Caco-2 (cell line): ENCODE measurements around the gene LRP1B. TPM values are rescaled to one million over a fixed set of nuclear protein-coding genes. Genes with fewer than 3 reads are reported as not detected.

Experiments
- BruUV-seq: library from RNA; stranded (reverse); fragments of 400-500 nt; replicated peaks from 2 replicates; lab custom pipeline; 2021; lab: Mats Ljungman, UMichigan
- CTCF ChIA-PET: fragments of 300-600 bp; sonication (Branson Sonifier 250); formaldehyde crosslinking; loops from one replicate; lab custom pipeline; 2022; ENCODE audit warnings: antibody characterized with exemption; lab: Charles Lee
- POLR2A ChIA-PET: fragments of 300-600 bp; sonication (Branson Sonifier 250); formaldehyde crosslinking; loops from one replicate; lab custom pipeline; 2022; ENCODE audit warnings: antibody characterized with exemption; lab: Charles Lee
- DNase-seq, 2 experiments: peaks; one replicate each; pipeline versions ENCODE4 v3.0.0 to v3.0.0-alpha.2; 2020 to 2022
- H3K27me3 ChIP-seq: replicated peaks from 2 replicates; pipeline ENCODE4 v1.6.0; 2011; ENCODE audit warnings: low read length; ENCODE audit not compliant: control insufficient read depth, insufficient read depth
- H3K36me3 ChIP-seq: 2 replicates; pipeline ENCODE4 v1.5.1; 2011; ENCODE audit warnings: low read length; ENCODE audit not compliant: control insufficient read depth, insufficient read depth
- H3K4me1 ChIP-seq: fragments of 250-450 bp; sonication (Bioruptor Pico); 2 replicates; pipeline ENCODE4 v1.5.1; 2020; ENCODE audit warnings: mild to moderate bottlenecking
- H3K4me3 ChIP-seq: 2 replicates; pipeline ENCODE4 v1.5.1; 2011; ENCODE audit warnings: low read depth, mild to moderate bottlenecking, control low read depth, low read length
- H3K9me3 ChIP-seq: fragments of 250-450 bp; sonication (Bioruptor Pico); 2 replicates; pipeline ENCODE4 v1.5.1; 2020; ENCODE audit warnings: mild to moderate bottlenecking, moderate library complexity
- H3K27ac Mint-ChIP-seq: one replicate; pipeline ENCODE4 v1.8.0; 2022; ENCODE audit warnings: mixed read lengths; ENCODE audit not compliant: unreplicated experiment
- H3K27me3 Mint-ChIP-seq: one replicate; pipeline ENCODE4 v1.8.0; 2022; ENCODE audit warnings: mixed read lengths; ENCODE audit not compliant: insufficient read depth, unreplicated experiment
- H3K36me3 Mint-ChIP-seq: one replicate; pipeline ENCODE4 v1.8.0; 2022; ENCODE audit warnings: mild to moderate bottlenecking, mixed read lengths; ENCODE audit not compliant: insufficient read depth, unreplicated experiment
- H3K4me1 Mint-ChIP-seq: one replicate; pipeline ENCODE4 v1.8.0; 2022; ENCODE audit warnings: low read depth, mixed read lengths; ENCODE audit not compliant: unreplicated experiment
- H3K4me3 Mint-ChIP-seq: one replicate; pipeline ENCODE4 v1.8.0; 2022; ENCODE audit warnings: mild to moderate bottlenecking, moderate library complexity, mixed read lengths; ENCODE audit not compliant: unreplicated experiment
- H3K9me3 Mint-ChIP-seq: one replicate; pipeline ENCODE4 v1.8.0; 2022; ENCODE audit warnings: mixed read lengths; ENCODE audit not compliant: unreplicated experiment
- intact Hi-C: fragments of 100-400 bp; cut with micrococcal nuclease; formaldehyde crosslinking; loops from one replicate; pipeline ENCODE4 v1.10.0; 2022; ENCODE audit not compliant: unreplicated experiment
- total RNA-seq: library from RNA; stranded (reverse); gene quantifications from 2 replicates; pipeline ENCODE4 v1.2.3, GENCODE V29; 2022
- TF ChIP-seq, protein P1 (sequence below), 2 experiments: fragments of 200-600 bp in 1 of 2; IDR thresholded peaks; 1 replicate in 1 of 2; 2 replicates in 1 of 2; pipeline versions ENCODE4 v1.5.1 to v1.8.0; 2011 to 2022; ENCODE audit warnings: antibody characterized with exemption in 1 of 2, control low read depth in 1 of 2, inconsistent platforms in 1 of 2, low read depth in 1 of 2, low read length in 1 of 2, mild to moderate bottlenecking in 1 of 2, moderate library complexity in 1 of 2; ENCODE audit not compliant: insufficient read depth in 1 of 2, severe bottlenecking in 1 of 2, unreplicated experiment in 1 of 2

The LRP1B gene
- total RNA-seq, 1 experiment from 2014 or later, result not detected

DNA sequence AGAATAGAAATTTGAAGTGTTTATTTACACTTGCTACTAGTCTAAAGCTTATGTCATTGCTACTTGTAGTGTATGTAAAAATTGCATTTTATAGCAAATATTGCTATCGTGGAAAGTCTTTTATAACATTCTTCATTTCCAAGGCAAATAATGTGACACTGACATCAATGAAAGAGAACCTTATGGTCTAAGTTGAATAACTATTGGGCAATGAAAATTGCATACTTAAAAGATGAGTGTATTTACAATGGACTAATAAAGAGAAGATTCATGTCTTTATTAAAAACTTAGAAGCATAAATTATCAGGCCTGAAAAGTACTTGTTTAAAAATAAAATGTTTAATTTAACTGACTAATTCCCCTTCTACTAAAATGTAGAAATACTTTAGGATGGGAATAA is 82.2 kb downstream of the LRP1B start:
- no peaks in the 10 kb centered on the region for H3K9me3 Mint-ChIP-seq
- no peak for DNase-seq
- no peaks in the 10 kb centered on the region for H3K4me1 ChIP-seq
- no peak overlapping the region for H3K27ac Mint-ChIP-seq
- no peaks in the 10 kb centered on the region for H3K4me1 Mint-ChIP-seq
- intact Hi-C loops, result no loop called here
- H3K36me3 ChIP-seq, result no peaks in the 10 kb centered on the region
- ChIA-PET CTCF (no interaction called here), POLR2A (no interaction called here)
- H3K27me3 Mint-ChIP-seq, result peaks cover 4% of the 10 kb centered on the region
- no peaks in the 10 kb centered on the region for H3K36me3 Mint-ChIP-seq
- no peaks in the 10 kb centered on the region for H3K9me3 ChIP-seq
- H3K27me3 ChIP-seq, result no peaks in the 10 kb centered on the region
- H3K4me3 ChIP-seq, result no peak overlapping the region
- BruUV-seq, result no TSS peak
- no peak overlapping the region for H3K4me3 Mint-ChIP-seq
- TF ChIP-seq, protein P1, sequence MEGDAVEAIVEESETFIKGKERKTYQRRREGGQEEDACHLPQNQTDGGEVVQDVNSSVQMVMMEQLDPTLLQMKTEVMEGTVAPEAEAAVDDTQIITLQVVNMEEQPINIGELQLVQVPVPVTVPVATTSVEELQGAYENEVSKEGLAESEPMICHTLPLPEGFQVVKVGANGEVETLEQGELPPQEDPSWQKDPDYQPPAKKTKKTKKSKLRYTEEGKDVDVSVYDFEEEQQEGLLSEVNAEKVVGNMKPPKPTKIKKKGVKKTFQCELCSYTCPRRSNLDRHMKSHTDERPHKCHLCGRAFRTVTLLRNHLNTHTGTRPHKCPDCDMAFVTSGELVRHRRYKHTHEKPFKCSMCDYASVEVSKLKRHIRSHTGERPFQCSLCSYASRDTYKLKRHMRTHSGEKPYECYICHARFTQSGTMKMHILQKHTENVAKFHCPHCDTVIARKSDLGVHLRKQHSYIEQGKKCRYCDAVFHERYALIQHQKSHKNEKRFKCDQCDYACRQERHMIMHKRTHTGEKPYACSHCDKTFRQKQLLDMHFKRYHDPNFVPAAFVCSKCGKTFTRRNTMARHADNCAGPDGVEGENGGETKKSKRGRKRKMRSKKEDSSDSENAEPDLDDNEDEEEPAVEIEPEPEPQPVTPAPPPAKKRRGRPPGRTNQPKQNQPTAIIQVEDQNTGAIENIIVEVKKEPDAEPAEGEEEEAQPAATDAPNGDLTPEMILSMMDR (IDR thresholded peaks at IDR 0.05; ENCODE audit: insufficient read depth in 1 of 2, low read depth in 1 of 2, low read length in 1 of 2, severe bottlenecking in 1 of 2, unreplicated experiment in 1 of 2), result no peak

DNA sequence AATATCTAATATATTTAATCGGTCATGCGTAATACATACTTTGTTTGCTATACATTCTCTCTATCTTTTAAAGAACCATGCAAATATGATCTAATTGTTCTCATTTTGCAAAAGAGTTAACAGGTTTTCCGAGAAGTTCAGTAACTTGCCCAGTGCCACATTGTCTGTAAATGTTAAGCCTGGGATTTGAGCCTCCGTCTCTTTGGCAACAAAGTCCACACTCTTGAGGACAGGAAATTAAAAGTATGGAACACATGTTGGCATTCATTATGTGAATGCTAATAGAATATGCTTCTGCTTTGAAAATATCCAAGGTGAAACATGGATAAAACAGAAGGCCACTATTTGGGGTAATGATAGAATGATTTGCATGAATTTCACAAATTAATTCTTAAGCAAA is 85.2 kb downstream of the LRP1B start:
- TF ChIP-seq, protein P1 (IDR thresholded peaks at IDR 0.05; ENCODE audit: insufficient read depth in 1 of 2, low read depth in 1 of 2, low read length in 1 of 2, severe bottlenecking in 1 of 2, unreplicated experiment in 1 of 2), result no peak
- no peak for DNase-seq
- no TSS peak for BruUV-seq
- Mint-ChIP-seq H3K9me3 (no peaks in the 10 kb centered on the region), H3K4me3 (no peak overlapping the region), H3K36me3 (no peaks in the 10 kb centered on the region), H3K27me3 (no peaks in the 10 kb centered on the region), H3K27ac (no peak overlapping the region), H3K4me1 (no peaks in the 10 kb centered on the region)
- Histone ChIP-seq H3K4me1 (no peaks in the 10 kb centered on the region), H3K4me3 (no peak overlapping the region), H3K36me3 (no peaks in the 10 kb centered on the region), H3K9me3 (no peaks in the 10 kb centered on the region), H3K27me3 (no peaks in the 10 kb centered on the region)
- ChIA-PET CTCF (no interaction called here), POLR2A (no interaction called here)
- intact Hi-C loops, result no loop called here

DNA sequence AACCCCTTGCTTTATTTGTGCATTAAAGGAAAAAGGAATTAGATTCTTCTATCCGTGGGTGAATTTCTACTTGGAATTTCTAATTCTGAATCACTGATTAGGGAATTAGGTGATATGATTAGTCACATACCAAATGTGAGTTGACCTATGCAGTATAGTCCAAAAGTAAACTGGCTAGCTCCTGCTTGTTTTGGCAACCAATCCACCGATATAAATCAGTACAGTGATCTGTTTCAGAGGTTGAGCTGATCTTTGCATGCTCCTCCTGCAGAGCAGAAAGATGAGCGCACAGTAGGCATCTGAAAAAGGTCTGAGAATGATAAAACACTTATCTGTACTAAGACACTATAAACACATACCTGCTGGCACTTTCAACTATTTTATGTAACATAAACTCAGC is 86.6 kb downstream of the LRP1B start:
- Histone ChIP-seq H3K36me3 (no peaks in the 10 kb centered on the region), H3K4me1 (no peaks in the 10 kb centered on the region), H3K27me3 (no peaks in the 10 kb centered on the region), H3K4me3 (no peak overlapping the region), H3K9me3 (no peaks in the 10 kb centered on the region)
- no peaks in the 10 kb centered on the region for H3K36me3 Mint-ChIP-seq
- TF ChIP-seq, protein P1 (IDR thresholded peaks at IDR 0.05; ENCODE audit: insufficient read depth in 1 of 2, low read depth in 1 of 2, low read length in 1 of 2, severe bottlenecking in 1 of 2, unreplicated experiment in 1 of 2), result no peak
- DNase-seq, result no peak
- H3K27ac Mint-ChIP-seq, result no peak overlapping the region
- CTCF ChIA-PET, result no interaction called here
- H3K4me3 Mint-ChIP-seq, result no peak overlapping the region
- intact Hi-C loops, result no loop called here
- no peaks in the 10 kb centered on the region for H3K4me1 Mint-ChIP-seq
- H3K27me3 Mint-ChIP-seq, result no peaks in the 10 kb centered on the region
- no TSS peak for BruUV-seq
- POLR2A ChIA-PET, result no interaction called here
- no peaks in the 10 kb centered on the region for H3K9me3 Mint-ChIP-seq
